H1 (cell line): ENCODE data around the gene TEX264. TPM values are rescaled to one million over a fixed set of nuclear protein-coding genes. Genes with fewer than 3 reads are reported as not detected.

Experiments
- CTCF ChIA-PET: fragments of 300-600 bp; sonication (Branson Sonifier 250); formaldehyde crosslinking; loops from one replicate; lab custom pipeline; 2021; ENCODE audit not compliant: partially characterized antibody; lab: Charles Lee
- POLR2A ChIA-PET: fragments of 300-600 bp; sonication (Branson Sonifier 250); formaldehyde crosslinking; loops from one replicate; lab custom pipeline; 2021; ENCODE audit warnings: inconsistent platforms; ENCODE audit not compliant: partially characterized antibody; lab: Charles Lee
- DNase-seq, 2 experiments: peaks; one replicate each; pipeline versions ENCODE4 v3.0.0 to v3.0.0-alpha.2; 2010 to 2022; ENCODE audit warnings: low spot score in 2 of 2, low read depth in 1 of 2, mixed read lengths in 1 of 2
- FAIRE-seq: peaks from 2 replicates; lab custom pipeline; 2011; peaks lifted over from hg19 to GRCh38; lab: Jason Lieb, UNC
- H2AFZ ChIP-seq: 2 replicates; pipeline ENCODE4 v1.8.1; 2012; ENCODE audit warnings: low read length, inconsistent platforms
- H2AK5ac ChIP-seq: 2 replicates; pipeline ENCODE4 v1.6.1; 2013; ENCODE audit warnings: low read depth, low read length
- H2BK120ac ChIP-seq: replicated peaks from 2 replicates; pipeline ENCODE3; 2013; ENCODE audit warnings: low read depth, low read length, inconsistent platforms
- H2BK12ac ChIP-seq: 2 replicates; pipeline ENCODE4 v1.6.1; 2013; ENCODE audit warnings: low read depth, low read length
- H2BK15ac ChIP-seq: 2 replicates; pipeline ENCODE4 v1.6.1; 2013; ENCODE audit warnings: low read length
- H2BK20ac ChIP-seq: 2 replicates; pipeline ENCODE4 v1.6.1; 2013; ENCODE audit warnings: low read length
- H2BK5ac ChIP-seq: 2 replicates; pipeline ENCODE4 v1.6.1; 2013; ENCODE audit warnings: low read depth, low read length
- H3K14ac ChIP-seq: 2 replicates; pipeline ENCODE4 v1.6.1; 2013; ENCODE audit warnings: inconsistent platforms; ENCODE audit not compliant: insufficient read length
- H3K18ac ChIP-seq: 2 replicates; pipeline ENCODE4 v1.6.1; 2013; ENCODE audit warnings: low read length; ENCODE audit errors: extremely low read depth
- H3K23ac ChIP-seq: 2 replicates; pipeline ENCODE4 v1.6.1; 2013; ENCODE audit warnings: inconsistent platforms; ENCODE audit not compliant: insufficient read length
- H3K23me2 ChIP-seq: 2 replicates; pipeline ENCODE4 v1.6.1; 2013; ENCODE audit warnings: low read depth, low read length
- H3K27ac ChIP-seq: 2 replicates; pipeline ENCODE4 v1.6.1; 2011; ENCODE audit warnings: low read depth, low read length, inconsistent platforms
- H3K27me3 ChIP-seq, 4 experiments: replicated peaks in 1 of 4; 1 replicate in 1 of 4; 2 replicates in 3 of 4; pipeline versions ENCODE4 v1.6.1 to v1.8.1; 2011 to 2013; ENCODE audit warnings: low read length in 3 of 4, mild to moderate bottlenecking in 3 of 4, inconsistent platforms in 2 of 4, mixed read lengths in 2 of 4, moderate library complexity in 1 of 4; ENCODE audit not compliant: control insufficient read depth in 3 of 4, insufficient read depth in 3 of 4; ENCODE audit errors: extremely low read depth in 1 of 4
- H3K36me3 ChIP-seq, 4 experiments: 2 replicates each; pipeline versions ENCODE4 v1.6.1 to v1.8.1; 2011 to 2013; ENCODE audit warnings: mild to moderate bottlenecking in 4 of 4, low read length in 3 of 4, moderate library complexity in 2 of 4, control low read depth in 1 of 4, inconsistent platforms in 1 of 4; ENCODE audit not compliant: insufficient read depth in 4 of 4, control insufficient read depth in 2 of 4
- H3K4ac ChIP-seq: replicated peaks from 2 replicates; pipeline ENCODE3; 2013; ENCODE audit warnings: low read length, low read depth, mixed read lengths, inconsistent platforms; ENCODE audit not compliant: insufficient read length
- H3K4me1 ChIP-seq, 4 experiments: replicated peaks in 1 of 4; 1 replicate in 1 of 4; 2 replicates in 3 of 4; pipeline versions ENCODE4 v1.6.1 to v1.8.1; 2011 to 2013; ENCODE audit warnings: low read length in 3 of 4, inconsistent platforms in 2 of 4, mixed read lengths in 1 of 4; ENCODE audit not compliant: insufficient read depth in 4 of 4, control insufficient read depth in 3 of 4
- H3K4me2 ChIP-seq, 2 experiments: 2 replicates each; pipeline versions ENCODE4 v1.6.1 to v1.8.1; 2011 to 2013; ENCODE audit warnings: low read depth in 2 of 2, low read length in 2 of 2, control low read depth in 1 of 2, inconsistent platforms in 1 of 2, mild to moderate bottlenecking in 1 of 2; ENCODE audit not compliant: insufficient read depth in 1 of 2
- H3K4me3 ChIP-seq, 4 experiments: fragments of 200-600, 300-600 bp in 1 of 4; sonication (generic), shearing (Covaris generic), sonication (Bioruptor Twin) in 1 of 4; 2 replicates each; pipeline versions ENCODE4 v1.5.1 to v1.8.1; 2011 to 2016; ENCODE audit warnings: low read length in 4 of 4, low read depth in 3 of 4, control low read depth in 2 of 4, inconsistent platforms in 2 of 4, mild to moderate bottlenecking in 2 of 4, mixed read lengths in 1 of 4, moderate library complexity in 1 of 4; ENCODE audit not compliant: insufficient read depth in 2 of 4; ENCODE audit errors: extremely low read depth in 1 of 4
- H3K56ac ChIP-seq: replicated peaks from 2 replicates; pipeline ENCODE3; 2013; ENCODE audit warnings: low read depth, mild to moderate bottlenecking, mixed read lengths, low read length, inconsistent platforms; ENCODE audit not compliant: insufficient read length
- H3K79me1 ChIP-seq: 2 replicates; pipeline ENCODE4 v1.6.1; 2013; ENCODE audit warnings: low read depth, low read length, control low read depth
- H3K79me2 ChIP-seq, 2 experiments: 2 replicates each; pipeline versions ENCODE4 v1.6.1 to v1.8.1; 2012 to 2013; ENCODE audit warnings: low read length in 2 of 2, mild to moderate bottlenecking in 2 of 2, inconsistent platforms in 1 of 2; ENCODE audit not compliant: insufficient read depth in 2 of 2, control insufficient read depth in 1 of 2
- H3K9ac ChIP-seq, 4 experiments: replicated peaks in 1 of 4; 1 replicate in 1 of 4; 2 replicates in 3 of 4; pipeline versions ENCODE4 v1.6.1 to v1.8.1; 2011 to 2013; ENCODE audit warnings: low read depth in 3 of 4, low read length in 3 of 4, control low read depth in 2 of 4, mild to moderate bottlenecking in 2 of 4, moderate library complexity in 2 of 4, inconsistent platforms in 1 of 4; ENCODE audit errors: extremely low read depth in 1 of 4
- H3K9me3 ChIP-seq, 2 experiments: 2 replicates each; pipeline versions ENCODE4 v1.6.1 to v1.8.1; 2012 to 2013; ENCODE audit warnings: mild to moderate bottlenecking in 2 of 2, moderate library complexity in 2 of 2, control low read depth in 1 of 2, inconsistent platforms in 1 of 2, low read depth in 1 of 2, low read length in 1 of 2, mixed read lengths in 1 of 2; ENCODE audit not compliant: insufficient read depth in 2 of 2
- H4K20me1 ChIP-seq, 2 experiments: replicated peaks in 1 of 2; 2 replicates each; pipeline versions ENCODE3 to v1.8.1; 2011 to 2013; ENCODE audit warnings: inconsistent platforms in 2 of 2, low read length in 2 of 2, mild to moderate bottlenecking in 1 of 2; ENCODE audit not compliant: insufficient read depth in 2 of 2, control insufficient read depth in 1 of 2
- H4K5ac ChIP-seq: 2 replicates; pipeline ENCODE4 v1.6.1; 2013; ENCODE audit warnings: low read length, low read depth, mixed read lengths, inconsistent platforms; ENCODE audit not compliant: insufficient read length
- H4K8ac ChIP-seq: 2 replicates; pipeline ENCODE4 v1.8.0; 2013; ENCODE audit warnings: mild to moderate bottlenecking, moderate library complexity, low read length, inconsistent platforms; ENCODE audit not compliant: insufficient read depth; ENCODE audit errors: extremely low read depth
- H4K91ac ChIP-seq: replicated peaks from 2 replicates; pipeline ENCODE3; 2013; ENCODE audit warnings: low read length, mixed read lengths, inconsistent platforms; ENCODE audit not compliant: insufficient read length
- CEBPB ChIP-seq: IDR thresholded peaks from 2 replicates; pipeline ENCODE4 v1.6.1; 2012; ENCODE audit warnings: low read depth, low read length
- CREB1 ChIP-seq: IDR thresholded peaks from 2 replicates; pipeline ENCODE4 v1.6.1; 2012; ENCODE audit warnings: inconsistent platforms
- TAF1 ChIP-seq: IDR thresholded peaks from 2 replicates; pipeline ENCODE4 v1.6.1; 2011; ENCODE audit warnings: mild to moderate bottlenecking, low read depth, low read length
- WGBS, 2 experiments: shearing (Covaris generic) in 1 of 2; methylation state at CpG; one replicate each; pipeline versions ENCODE4 v1.1.6 to v1.1.7; 2013 to 2015; ENCODE audit warnings: low lambda C conversion rate in 2 of 2, mixed read lengths in 2 of 2, inconsistent platforms in 1 of 2, low coverage in 1 of 2, missing lambda C conversion rate in 1 of 2; ENCODE audit not compliant: insufficient replicate concordance in 2 of 2, insufficient coverage in 1 of 2, insufficient read length in 1 of 2; ENCODE audit errors: extremely low coverage in 1 of 2, missing lambda C conversion rate in 1 of 2; 5-methylcytosine and 5-hydroxymethylcytosine counted together
- polyA plus RNA-seq, 7 experiments: library from polyadenylated mRNA; depleted of rRNA in 3 of 7; stranded (reverse) in 5 of 7; unstranded in 2 of 7; fragments of >200 nt in 5 of 7; fragments of 200-250 nt in 2 of 7; gene quantifications; 1 replicate in 5 of 7; 2 replicates in 1 of 7; 4 replicates in 1 of 7; pipeline versions ENCODE4 v1.2.1 to v1.2.3, GENCODE V29; 2011 to 2013; ENCODE audit warnings: missing spikeins in 2 of 7, mixed read lengths in 2 of 7
- total RNA-seq: library from RNA; stranded (reverse); fragmentation: NEBNext Ultra II Directional; extraction: Animal tissue kit (Norgen Biotek cat#: 25700); gene quantifications from 2 replicates; pipeline ENCODE4 v1.2.1, GENCODE V29; 2021

The TEX264 gene
- total and polyA plus RNA-seq, 2 of the 8 experiments (the other 6 are each of a cell fraction or from before 2014, with no cell fraction given), result 11.2 to 35.6 TPM

- H3K9ac ChIP-seq, result no peak overlapping the region
- no peaks in the 10 kb centered on the region for H3K9me3 ChIP-seq
- H3K14ac ChIP-seq, result no peak overlapping the region
- DNase-seq (no peak), FAIRE-seq (no peak)
- H2BK5ac ChIP-seq, result no peak overlapping the region
- H3K4me2 ChIP-seq, result no peak overlapping the region
- no peak overlapping the region for H2AFZ ChIP-seq
- no peak overlapping the region for H3K4ac ChIP-seq
- no peak overlapping the region for H3K56ac ChIP-seq
- peaks cover 0 to 19% of the 10 kb centered on the region in 2 experiments; a peak in 1 of 4 replicates for H3K79me2 ChIP-seq
- no peak overlapping the region for H3K4me3 ChIP-seq
- no peak overlapping the region for H3K23ac ChIP-seq
- peaks cover 0 to 1% (median 0%) of the 10 kb centered on the region in 4 experiments; a peak in 1 of 8 replicates for H3K36me3 ChIP-seq
- no peak overlapping the region for H3K18ac ChIP-seq
- H3K23me2 ChIP-seq, result no peaks in the 10 kb centered on the region
- H3K27ac ChIP-seq, result no peak overlapping the region
- ChIA-PET POLR2A (interaction anchor here (0.6 to 1.3 kb wide), 2 partner anchors 83 to 87 kb away, joined by 3 to 4 read pairs; no protein-coding TSS in a partner anchor), CTCF (interaction anchor here (1.6 to 2.1 kb wide), 4 partner anchors 15 to 188 kb away, joined by 4 to 5 read pairs (median 4); no protein-coding TSS in a partner anchor)
- no peaks in the 10 kb centered on the region for H4K20me1 ChIP-seq
- 90% methylated on average over 3 of the region's 3 CpGs; no CpG with 5 or more reads in 1 of the 2 experiments for whole genome bisulfite sequencing, 2 experiments
- H3K27me3 ChIP-seq, result no peaks in the 10 kb centered on the region
- H2BK12ac ChIP-seq, result no peak overlapping the region
- H4K8ac ChIP-seq, result peak overlapping the region; percentile 5; the same call in 1 of the 2 replicates
- no peak overlapping the region for H2BK15ac ChIP-seq
- H2AK5ac ChIP-seq, result no peak overlapping the region
- peaks cover 5% of the 10 kb centered on the region; the same call in 1 of the 2 replicates for H3K79me1 ChIP-seq
- H3K4me1 ChIP-seq, result peaks cover 0 to 5% (median 0%) of the 10 kb centered on the region in 4 experiments; a peak in 2 of 7 replicates
- H4K5ac ChIP-seq, result no peak overlapping the region
- no peak overlapping the region for H2BK120ac ChIP-seq
- no peak overlapping the region for H2BK20ac ChIP-seq
- no peak overlapping the region for H4K91ac ChIP-seq
- TF ChIP-seq TAF1, result no peak
- TF ChIP-seq CREB1, result no peak
- no peak for TF ChIP-seq CEBPB
Measured at GRCh38 chr3:51622413-51622812, 48.6 kb upstream of the TEX264 start.
